ENCODE measurements around the gene TNFSF15.

The TNFSF15 gene

DNA sequence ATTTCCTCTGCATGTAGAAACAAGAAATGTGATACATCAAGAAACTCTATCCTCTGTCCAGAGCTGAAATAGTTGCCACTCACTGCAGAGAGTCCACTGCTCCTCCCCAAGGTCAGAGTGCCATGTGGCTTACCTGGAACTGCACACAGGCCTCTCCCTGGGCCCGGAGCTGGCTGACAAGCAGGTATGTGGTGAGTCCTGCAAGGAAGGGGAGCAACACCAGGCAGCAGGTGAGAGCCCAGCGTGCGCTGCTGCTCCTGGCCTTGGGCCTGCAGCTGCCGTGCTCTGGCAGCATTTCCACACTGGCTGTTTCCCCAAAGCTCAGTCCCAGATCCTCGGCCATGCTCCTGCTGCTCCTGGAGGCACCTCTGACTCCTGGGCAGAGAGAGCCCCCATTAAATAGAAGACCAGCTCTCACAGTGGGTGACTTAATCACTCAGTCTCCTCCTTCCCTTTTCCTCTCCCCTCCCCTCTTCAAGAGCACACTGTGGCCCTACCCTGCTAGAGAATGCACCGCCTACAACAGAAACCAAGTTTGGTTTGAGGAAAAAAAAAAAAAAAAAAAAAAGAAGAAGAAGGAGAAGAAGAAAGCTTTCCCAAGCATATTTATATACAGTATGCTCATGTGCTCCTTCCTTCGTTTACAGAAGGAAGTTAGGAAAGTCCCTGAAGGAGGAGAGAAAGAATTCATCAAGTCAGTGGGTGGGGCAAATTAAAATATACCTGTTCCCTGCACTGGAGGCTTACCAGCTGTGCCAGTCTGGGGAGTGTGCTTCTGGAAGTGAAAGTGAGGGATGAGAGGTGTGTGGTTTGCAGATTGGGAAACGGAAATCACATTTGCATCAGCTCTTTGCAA is at the start of gene TNFSF15:
Gene TNFSF15 (minus strand): TSS at position 370 of the 856 bp plus-strand sequence. CDS start 27 bp downstream, at position 343.
- FAIRE-seq (no peak), DNase-seq (ENCODE audit: insufficient read length, low spot score) (no peak)
- no peak for TF ChIP-seq POLR2A (IDR thresholded peaks at IDR 0.05; ENCODE audit: low read depth, low read length)

DNA sequence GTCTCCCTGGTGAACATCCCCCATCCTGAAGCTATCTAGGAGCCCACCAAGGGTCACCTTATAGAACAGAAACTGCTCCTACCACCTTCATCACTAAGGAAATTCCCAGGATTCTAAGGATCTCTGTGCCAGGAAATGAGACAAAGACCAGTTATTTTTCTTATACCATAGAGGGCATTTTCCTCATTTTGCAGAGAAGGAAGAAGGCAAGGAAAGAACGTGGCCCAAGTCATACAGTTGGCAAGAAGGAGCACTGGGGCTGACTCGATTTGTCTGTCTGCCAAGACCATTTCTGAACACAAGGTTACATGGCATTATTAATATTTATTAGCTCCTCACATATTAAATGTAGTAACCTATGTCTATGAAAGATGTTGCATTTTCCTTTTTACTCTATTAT is 49.6 kb upstream of the TNFSF15 start:
- FAIRE-seq (no peak), DNase-seq (ENCODE audit: insufficient read length, low spot score) (no peak)
- no peak for TF ChIP-seq POLR2A (IDR thresholded peaks at IDR 0.05; ENCODE audit: low read depth, low read length)

DNA sequence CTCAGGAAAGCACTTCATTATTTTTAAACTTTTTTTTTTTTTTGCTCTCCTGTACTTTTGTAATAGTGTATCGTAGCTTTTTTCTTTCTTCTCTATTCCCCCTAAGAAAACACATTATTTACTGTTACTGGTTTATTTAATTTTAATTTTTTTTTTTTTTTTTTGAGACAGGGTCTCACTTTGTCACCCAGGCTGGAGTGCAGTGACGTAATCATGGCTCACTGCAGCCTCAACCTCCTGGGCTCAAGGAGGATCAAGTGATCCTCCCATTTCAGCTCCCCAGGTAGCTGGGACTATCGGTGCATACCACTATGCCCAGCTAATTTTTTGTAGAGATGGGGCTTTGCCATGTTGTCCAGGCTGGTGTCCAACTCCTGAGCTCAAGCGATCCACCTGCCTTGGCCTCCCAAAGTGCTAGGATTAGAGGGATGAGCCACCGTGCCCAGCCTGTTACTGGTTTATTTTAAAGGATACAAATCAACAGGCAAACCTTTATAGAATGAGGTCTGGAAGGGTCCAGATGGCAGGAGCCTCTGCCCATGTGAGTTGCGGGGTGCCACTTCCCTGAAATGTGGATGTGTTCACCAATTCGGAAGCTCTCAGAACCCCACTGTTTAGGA is 49.0 kb upstream of the TNFSF15 start:
- FAIRE-seq (no peak), DNase-seq (ENCODE audit: insufficient read length, low spot score) (no peak)
- TF ChIP-seq POLR2A (IDR thresholded peaks at IDR 0.05; ENCODE audit: low read depth, low read length) = no peak

DNA sequence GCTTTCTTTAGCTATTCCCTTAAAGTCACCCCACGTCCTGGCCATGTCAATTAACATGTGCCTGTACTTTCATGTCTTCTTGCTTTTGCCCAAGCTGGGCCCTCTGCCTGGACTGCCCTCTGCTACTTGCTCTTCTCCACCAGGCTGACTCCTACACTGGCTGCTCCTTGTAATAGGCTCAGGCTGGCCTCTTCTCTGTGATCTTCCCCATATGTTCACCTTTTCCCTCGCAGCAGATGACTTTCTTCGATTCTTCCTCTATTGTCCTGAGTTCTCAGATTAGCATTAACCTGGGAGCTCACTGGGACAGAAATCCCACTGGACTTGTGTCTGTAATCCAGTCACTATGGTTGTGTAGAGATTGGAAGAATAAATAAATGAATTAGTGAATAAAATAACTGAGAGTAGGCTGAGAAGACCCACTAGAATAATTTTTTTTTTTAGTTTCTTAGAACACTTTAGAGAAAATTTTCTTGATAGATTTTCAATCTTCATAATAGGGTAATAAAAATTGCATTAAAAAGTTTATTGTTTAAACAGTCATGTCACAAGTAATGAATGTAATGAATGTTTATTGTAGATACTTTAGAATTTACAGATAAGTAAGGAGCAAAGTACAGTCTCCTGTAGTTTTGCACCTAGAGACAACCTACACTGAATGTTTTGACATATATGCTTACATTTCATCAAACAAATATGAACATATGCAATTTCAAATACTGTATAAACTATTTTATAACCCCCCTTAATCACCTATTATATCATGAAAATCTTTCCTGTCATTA is 47.4 kb upstream of the TNFSF15 start:
- DNase-seq (ENCODE audit: insufficient read length, low spot score) (no peak), FAIRE-seq (no peak)
- no peak for TF ChIP-seq POLR2A (IDR thresholded peaks at IDR 0.05; ENCODE audit: low read depth, low read length)

DNA sequence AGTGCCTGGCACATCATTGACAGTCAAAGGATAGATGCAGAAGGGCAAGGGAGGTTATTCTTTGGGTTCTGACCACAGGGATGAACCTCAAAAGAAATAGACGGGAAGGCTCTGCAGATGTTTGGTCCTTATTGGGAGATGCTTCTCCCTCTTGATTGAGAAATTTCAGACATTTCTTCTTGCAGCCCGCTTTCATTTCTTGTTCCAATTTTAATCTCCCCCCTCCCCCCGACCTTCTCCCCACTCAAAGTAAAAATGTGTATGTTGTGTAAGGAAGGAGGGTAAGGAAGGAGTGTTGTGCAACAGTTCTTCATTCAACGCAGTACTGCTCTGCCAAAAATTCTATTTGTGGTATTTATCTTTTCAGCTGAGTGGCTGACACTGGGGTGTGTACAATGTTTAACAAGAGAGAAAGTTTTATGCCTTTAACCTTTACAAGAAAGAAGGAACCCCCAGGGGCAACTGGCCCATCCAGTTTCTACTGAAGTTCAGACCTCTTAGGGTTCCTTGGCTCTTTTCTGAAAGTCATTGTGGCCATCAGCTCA is 46.3 kb upstream of the TNFSF15 start:
- TF ChIP-seq POLR2A (IDR thresholded peaks at IDR 0.05; ENCODE audit: low read depth, low read length) = no peak
- no peak for FAIRE-seq
- no peak for DNase-seq (ENCODE audit: insufficient read length, low spot score)

DNA sequence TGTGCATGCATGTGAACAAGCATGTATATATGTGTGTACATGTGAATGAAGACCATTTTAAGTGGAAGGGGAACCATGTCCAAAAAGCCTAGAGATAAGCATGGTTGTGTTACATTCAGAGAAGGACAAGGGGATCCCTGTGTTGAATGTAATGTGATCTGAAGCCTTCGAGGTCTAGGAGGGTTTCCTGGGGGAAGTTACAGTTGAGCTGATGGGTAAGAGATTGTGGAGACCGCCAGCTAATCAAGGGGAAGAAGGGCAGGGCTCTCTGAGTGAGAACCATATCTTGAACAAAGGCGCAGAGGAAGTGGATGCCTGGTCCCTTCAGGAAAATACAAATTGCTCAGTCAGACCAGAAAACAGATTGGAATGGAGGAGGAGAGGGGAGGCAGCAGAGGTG is 45.5 kb upstream of the TNFSF15 start:
- TF ChIP-seq POLR2A (IDR thresholded peaks at IDR 0.05; ENCODE audit: low read depth, low read length) = no peak
- no peak for DNase-seq (ENCODE audit: insufficient read length, low spot score)
- FAIRE-seq = no peak

DNA sequence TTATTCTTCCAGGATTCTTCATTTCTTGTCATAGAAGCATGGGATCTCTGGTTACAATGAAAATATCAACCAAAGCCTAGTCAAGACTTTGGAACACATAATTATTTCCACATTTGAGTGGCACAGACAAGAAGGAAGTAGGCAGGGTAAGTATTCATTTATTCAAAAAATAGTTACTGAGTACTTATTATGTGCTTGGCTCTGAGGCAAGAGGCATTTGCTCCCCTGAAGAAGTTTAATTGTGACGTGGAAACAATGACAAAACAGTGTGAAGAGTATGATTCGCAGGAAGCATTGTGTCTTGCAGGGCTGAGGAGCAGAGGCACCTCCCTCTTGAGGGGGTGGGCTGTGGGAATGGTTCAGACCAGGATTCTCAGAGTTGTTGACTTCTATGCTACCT is 45.0 kb upstream of the TNFSF15 start:
- no peak for FAIRE-seq
- no peak for DNase-seq (ENCODE audit: insufficient read length, low spot score)
- no peak for TF ChIP-seq POLR2A (IDR thresholded peaks at IDR 0.05; ENCODE audit: low read depth, low read length)

DNA sequence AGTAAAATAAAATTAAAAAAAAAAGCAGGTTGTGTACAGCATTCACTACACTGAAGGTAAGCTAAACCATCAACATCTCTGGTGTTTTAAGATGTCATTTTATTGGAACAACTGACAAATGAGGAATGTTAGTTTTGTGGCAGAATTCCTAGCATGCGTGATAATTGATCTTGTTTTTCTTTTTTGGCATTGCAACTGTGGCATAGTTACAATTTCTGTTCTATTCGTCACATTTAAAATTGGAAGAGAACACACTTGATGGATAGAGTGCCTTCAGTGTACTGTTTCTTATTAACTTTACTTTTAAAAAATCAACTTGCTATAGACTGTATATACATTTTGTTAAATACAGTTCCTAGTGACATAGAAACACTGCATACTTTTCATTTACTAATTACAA is 43.6 kb upstream of the TNFSF15 start:
- DNase-seq (ENCODE audit: insufficient read length, low spot score) (no peak), FAIRE-seq (no peak)
- TF ChIP-seq POLR2A (IDR thresholded peaks at IDR 0.05; ENCODE audit: low read depth, low read length) = no peak

DNA sequence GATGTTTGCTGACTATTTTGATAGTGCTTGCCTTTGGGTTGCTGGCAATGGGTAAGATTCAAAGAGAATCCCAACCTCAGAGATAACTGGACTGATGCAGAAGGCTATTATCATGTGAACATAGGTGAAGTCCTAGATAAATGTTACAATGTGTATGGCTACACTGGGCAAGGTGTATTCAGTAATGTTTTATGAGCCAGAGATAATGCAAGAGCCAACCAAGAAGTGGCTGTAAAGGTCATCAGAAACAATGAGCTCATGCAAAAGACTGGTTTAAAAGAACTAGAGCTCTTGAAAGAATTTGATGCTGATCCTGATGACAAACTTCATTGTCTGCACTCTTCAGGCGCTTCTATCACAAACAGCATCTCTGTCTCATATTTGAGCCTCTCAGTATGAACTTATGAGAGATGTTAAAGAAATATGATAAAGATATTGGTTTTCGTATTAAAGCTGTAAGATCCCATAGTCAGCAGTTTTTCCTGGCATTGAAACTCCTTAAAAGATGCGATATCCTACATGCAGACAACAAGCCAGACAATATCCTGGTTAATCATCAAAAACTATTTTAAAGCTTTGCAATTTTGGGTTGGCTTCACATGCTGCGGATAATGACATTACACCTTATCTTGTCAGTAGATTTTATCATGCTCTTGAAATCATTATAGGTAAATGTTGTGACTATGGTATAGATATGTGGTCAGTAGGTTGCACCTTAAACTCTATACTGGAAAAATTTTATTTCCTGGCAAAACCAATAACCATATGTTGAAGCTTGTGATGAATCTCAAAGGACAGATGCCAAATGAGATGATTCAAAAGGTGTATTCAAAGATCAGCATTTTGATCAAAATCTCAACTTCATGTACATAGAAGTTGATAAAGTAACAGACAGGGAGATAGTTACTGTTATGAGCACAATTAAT is 41.9 kb upstream of the TNFSF15 start:
- no peak for FAIRE-seq
- no peak for TF ChIP-seq POLR2A (IDR thresholded peaks at IDR 0.05; ENCODE audit: low read depth, low read length)
- DNase-seq (ENCODE audit: insufficient read length, low spot score) = no peak

DNA sequence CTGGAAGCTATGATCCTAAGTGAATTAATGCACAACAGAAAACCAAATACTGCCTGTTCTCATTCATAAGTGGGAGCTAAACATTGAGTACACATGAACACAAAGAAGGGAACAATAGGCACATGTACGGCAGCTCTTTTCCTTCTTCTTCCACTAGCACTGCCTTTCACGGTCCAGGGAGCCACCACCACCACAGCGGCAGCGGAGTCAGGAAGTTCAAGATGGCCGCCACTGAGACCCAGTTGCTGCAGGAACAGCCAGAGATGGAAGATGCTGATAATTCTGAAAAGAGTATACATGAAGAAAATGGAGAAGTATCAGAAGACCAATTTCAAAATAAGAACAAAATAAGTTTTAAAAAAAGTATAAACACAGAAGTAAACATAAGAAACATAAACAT is 39.5 kb upstream of the TNFSF15 start:
- no peak for DNase-seq (ENCODE audit: insufficient read length, low spot score)
- no peak for FAIRE-seq
- no peak for TF ChIP-seq POLR2A (IDR thresholded peaks at IDR 0.05; ENCODE audit: low read depth, low read length)

DNA sequence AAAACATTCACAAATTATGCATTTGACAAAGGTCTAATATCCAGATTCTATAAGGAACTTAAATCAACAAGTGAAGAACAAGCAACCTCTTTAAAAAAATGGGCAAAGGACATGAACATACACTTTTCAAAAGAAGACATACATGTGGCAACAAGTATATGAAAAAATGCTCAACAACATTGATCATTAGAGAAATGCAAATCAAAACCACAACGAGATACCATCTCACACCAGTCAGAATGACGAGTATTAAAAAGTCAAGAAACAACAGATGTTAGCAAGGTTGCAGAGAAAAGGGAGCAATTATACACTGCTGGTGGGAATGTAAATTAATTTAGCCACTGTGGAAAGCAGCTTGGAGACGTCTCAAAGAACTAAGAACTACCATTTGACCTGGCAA is 38.9 kb upstream of the TNFSF15 start:
- FAIRE-seq = no peak
- TF ChIP-seq POLR2A (IDR thresholded peaks at IDR 0.05; ENCODE audit: low read depth, low read length) = no peak
- DNase-seq (ENCODE audit: insufficient read length, low spot score) = no peak

DNA sequence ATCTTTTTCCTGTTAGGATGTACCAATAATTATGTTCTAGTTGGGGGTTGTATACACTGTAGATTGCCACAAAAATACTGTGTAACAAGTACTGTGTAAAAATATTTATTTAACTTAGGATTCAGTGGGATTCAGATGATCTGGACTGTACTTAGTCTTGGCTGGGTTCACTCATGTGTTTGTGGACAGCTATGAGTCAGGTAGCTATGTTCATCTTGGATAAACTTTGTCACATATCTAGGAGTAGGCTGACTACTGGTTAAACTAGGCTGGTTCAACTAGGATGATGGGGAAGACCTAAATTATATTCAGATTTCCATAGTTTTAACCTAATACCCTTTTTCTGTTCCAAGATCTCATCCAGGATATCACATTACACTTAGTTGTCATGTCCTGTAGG is 32.1 kb upstream of the TNFSF15 start:
- FAIRE-seq (no peak), DNase-seq (ENCODE audit: insufficient read length, low spot score) (no peak)
- no peak for TF ChIP-seq POLR2A (IDR thresholded peaks at IDR 0.05; ENCODE audit: low read depth, low read length)

DNA sequence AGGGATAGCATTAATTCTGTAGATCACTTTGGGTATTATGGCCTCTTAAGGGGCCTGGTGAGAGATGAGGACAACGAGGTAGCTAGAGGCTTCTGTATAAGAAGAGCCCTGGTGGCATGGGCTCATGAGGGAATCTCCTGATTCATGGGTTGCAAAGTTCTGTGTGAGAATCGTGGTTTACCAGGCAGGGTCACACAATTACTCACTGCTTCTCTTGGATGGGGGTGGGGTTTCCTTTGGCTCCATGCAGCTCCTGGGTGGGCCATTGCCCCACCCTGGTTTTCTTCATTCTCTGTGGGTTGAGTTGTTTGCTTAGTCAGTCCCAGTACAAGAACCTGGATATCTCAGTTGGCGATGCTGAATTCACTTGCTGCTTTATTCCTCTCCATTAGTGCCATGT is 30.9 kb upstream of the TNFSF15 start:
- FAIRE-seq (no peak), DNase-seq (ENCODE audit: insufficient read length, low spot score) (no peak)
- TF ChIP-seq POLR2A (IDR thresholded peaks at IDR 0.05; ENCODE audit: low read depth, low read length) = no peak

Measured in H54 (cell line).